NB4 (cell line): ENCODE results near the gene SNX9.

Experiments used
- CTCF ChIP-seq: IDR thresholded peaks from one replicate; pipeline ENCODE4 v1.5.1; 2012; ENCODE audit warnings: low read depth, low read length
- MAX ChIP-seq: IDR thresholded peaks from 2 replicates; pipeline ENCODE4 v1.6.1; 2011; ENCODE audit warnings: low read depth, low read length
- POLR2A ChIP-seq: IDR thresholded peaks from 2 replicates; pipeline ENCODE4 v1.6.1; 2011; ENCODE audit warnings: mild to moderate bottlenecking; ENCODE audit not compliant: insufficient read length; ENCODE audit errors: extremely low read depth

GRCh38 chr6:157981395-157982101 lies 158.5 kb downstream of the SNX9 start, which contains the start of gene SYNJ2:
- no peak for TF ChIP-seq POLR2A
- peak; percentile 22 for TF ChIP-seq CTCF
- no peak for TF ChIP-seq MAX
